GM18873 (cell line): ENCODE measurements around the gene PDE4D.

Experiments used
- ATAC-seq: cut with Tn5 transposase; IDR thresholded peaks from one replicate; pipeline ENCODE4 v1.9.1; 2021; ENCODE audit warnings: mild to moderate bottlenecking, moderate library complexity, moderate number of reproducible peaks; ENCODE audit not compliant: unreplicated experiment, low FRiP score

PDE4D gene

DNA sequence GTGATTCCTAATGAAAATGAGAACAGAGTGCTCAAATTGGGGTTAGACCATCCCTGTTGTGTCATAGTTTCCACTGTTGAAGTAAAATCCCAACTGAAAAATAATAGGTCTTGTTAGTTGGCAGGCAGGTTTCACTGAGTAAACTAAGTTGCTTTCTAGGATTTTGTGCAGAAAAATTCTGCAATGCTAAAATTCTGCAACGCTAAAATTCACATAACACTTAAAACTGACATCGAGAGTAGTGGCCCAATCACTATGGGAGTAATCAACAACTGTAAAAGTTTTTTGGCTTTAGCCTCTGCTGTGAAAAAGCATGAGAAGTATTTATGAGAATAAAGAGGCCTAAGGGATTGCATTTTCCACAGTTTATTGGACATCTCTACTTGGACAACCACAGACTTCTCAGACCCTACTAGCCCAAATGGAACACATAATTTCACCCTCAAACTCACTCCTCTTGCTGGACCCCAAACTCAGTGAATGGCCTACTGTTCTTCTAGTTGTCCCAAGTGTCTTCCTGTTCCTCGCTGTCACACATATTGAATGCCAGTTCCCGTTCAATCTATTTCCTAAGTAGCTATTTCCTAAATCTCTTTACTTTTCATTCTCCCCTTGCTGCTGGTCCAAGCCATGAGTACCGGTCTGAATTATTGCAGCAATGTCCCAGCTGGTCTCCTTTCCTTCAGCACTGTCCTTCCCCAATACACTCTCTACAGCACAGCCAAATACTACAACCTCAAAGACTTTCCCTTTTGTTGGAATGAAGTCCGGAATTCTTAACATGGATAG is 355.4 kb downstream of the PDE4D start:
- ATAC-seq: no peak

GRCh38 chr5:59536875-59537274 is 356.7 kb downstream of the PDE4D start:
- ATAC-seq: no peak

GRCh38 chr5:59535561-59535960 is 358.0 kb downstream of the PDE4D start:
- ATAC-seq: no peak

DNA sequence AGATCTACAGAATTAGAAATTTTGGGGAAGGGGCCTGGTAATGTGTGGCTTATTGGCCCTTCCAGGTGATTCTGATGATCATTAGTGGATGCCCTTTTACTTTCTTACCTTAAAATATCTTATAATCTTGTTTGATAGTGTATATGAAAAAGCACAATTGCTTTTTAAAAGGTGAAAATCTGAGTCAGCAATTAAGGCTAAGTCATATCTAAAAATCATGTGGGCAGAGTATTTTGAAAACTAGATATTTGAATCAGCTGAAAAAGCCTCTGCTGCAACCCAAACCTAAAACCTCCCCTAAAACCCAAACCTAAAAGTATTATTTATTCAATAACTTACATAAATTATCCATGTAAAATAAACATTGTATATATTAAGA is 359.8 kb downstream of the PDE4D start:
- ATAC-seq: no peak

DNA sequence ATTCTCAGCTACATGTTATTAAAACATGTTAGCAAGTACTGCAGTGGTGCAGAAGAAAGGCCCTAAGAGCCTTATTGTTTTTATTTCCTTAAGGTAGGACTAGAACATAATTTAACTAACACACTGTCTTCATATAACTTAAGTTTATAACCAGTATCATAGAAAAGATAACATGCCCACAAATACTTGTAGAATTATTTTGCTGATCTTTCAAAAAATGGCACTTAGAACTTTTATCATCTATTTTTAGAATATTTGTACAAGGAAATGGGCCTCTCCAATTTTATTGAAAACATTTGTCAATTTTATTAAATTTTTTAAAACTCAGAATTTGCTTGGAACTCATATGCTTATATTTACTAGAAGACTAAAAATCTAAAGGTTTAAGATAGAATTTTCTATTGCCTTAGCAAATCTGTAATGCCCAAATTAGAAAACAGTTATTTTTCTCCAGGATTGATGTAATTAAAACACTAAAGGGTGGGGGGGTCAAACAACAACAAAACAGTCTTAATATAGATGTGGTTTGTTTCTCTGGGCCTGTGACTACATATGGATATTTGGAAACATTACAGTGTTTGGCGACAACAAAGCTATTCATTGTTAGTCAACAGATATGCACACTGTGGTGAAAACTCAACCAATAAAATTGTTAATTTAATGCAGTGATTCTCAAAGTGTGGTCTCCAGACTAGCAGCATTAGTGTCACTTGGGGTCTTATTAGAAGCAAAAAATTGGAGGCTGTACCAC is 360.4 kb downstream of the PDE4D start:
- ATAC-seq: no peak

GRCh38 chr5:59529239-59529638 is 364.3 kb downstream of the PDE4D start:
- ATAC-seq: no peak

GRCh38 chr5:59528202-59528862 is 365.2 kb downstream of the PDE4D start:
- ATAC-seq: no peak

DNA sequence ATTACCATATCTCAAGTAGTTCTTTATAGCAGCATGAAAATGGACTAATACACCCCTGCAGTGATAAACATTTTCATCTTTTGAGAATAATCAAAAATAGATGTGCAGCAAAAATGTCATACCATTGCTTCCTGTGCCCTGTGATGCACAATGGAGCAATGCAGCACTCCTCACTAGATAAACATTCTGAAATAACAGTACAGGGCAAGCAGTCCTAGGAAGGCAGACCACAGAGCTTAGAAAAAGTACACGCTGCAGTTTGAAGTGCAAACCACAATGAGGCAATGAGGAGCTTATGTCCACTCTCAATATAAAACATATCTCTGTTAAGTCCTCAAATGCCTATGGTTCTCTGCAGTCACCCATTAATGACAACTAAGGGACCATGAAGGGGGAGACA is 367.6 kb downstream of the PDE4D start:
- no peak for ATAC-seq

DNA sequence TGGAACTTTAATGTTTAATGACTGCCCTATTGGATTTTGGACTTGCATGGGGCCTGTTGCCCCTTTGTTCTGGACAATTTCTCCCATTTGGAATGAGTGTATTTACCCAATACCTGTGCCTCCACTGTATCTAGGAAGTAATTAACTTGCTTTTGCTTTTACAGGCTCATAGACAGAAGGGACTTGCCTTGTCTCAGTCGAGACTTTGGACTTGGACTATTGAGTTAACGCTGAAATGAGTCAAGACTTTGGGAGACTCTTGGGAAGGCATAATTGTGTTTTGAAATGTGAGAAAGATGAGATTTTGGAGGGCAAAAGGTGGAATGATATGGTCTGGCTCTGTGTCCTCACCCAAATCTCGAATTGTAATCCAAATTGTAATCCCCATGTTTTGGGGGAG is 368.2 kb downstream of the PDE4D start:
- ATAC-seq: no peak

- ATAC-seq: no peak
Observed at GRCh38 chr5:59522201-59522831, 371.2 kb downstream of the PDE4D start.

DNA sequence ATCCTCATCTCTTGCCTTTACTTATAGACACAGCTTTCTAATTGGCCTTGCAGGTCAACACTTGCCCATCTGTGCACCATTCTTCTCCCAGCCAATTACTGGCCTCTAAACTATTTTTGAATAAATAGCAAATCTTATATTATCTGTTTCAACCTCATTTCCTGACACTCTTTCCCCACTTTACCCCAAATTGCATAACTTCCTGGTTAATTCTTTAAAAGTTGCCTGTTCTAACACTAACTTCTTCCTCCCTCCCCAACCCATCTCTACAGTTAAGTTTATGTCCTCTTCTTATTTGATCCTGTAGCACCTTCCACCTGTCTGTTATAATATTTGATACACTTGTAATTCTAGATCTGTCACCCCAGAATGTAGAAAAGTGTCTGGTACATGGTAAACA is 372.1 kb downstream of the PDE4D start:
- ATAC-seq: no peak

DNA sequence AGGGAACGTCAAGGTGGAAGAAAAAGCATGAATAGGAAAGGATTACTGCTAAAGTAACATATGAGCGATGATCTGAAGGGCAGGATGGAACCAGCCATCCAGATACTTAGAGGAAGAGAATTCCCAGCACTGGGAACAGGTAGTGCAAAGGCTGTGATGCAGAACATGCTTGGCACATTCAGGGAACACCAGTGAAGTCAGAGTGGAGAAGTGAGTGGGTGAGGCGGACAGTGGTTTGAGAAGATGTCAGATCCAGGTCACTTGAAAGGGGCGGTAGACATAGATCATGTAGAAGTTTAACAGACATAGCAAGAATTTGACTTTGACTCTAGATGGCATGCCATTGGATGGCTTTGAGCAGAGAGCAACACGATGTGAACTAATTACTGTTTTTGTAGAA is 374.2 kb downstream of the PDE4D start:
- no peak for ATAC-seq

- ATAC-seq: no peak
Observed at GRCh38 chr5:59517926-59518585, 375.5 kb downstream of the PDE4D start.

DNA sequence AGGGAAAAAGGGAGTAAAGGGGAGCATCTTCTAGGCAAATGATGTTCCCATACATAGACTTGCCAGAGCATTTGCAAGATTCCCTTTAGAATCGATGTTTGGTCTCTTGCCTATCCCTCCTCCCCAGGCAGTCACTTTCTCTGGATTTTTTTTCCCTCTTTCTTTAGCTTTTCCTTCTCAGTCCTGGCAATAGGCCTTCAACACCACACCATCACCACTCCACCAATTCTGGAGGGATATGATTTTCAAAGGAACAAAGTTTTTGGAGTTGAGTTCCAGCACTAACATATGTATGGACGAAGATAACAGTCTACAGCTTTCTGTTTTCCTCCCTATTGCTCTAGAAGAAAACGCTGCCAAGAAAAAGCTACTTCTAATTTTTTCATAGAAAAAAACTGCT is 377.4 kb downstream of the PDE4D start:
- ATAC-seq: no peak

DNA sequence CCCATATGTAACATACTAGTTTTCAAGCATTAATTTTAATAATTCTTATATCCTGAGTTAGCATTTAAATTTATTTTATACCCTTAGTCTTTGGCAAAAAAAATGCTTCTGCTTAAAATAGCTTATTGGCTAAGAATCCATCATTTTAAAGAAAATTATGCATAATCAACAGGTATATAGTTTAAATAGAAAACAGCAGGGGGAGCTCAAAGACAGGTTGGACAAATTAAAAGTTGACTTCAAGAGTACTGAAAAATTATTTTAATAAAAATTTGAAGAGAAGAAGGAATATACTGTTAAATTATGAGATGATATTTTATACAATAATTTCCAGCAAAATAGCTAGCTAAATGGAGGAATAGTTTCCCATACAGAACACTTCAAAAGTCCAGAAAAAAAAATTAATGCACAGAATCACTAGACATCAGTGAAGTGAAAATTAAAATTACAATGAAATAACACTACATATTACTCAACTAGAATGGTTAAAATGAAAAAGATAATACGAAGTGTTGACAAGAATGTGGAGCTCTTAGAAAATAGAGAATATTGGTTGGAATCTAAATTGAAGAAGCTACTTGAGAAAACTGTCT is 387.1 kb downstream of the PDE4D start:
- no peak for ATAC-seq

DNA sequence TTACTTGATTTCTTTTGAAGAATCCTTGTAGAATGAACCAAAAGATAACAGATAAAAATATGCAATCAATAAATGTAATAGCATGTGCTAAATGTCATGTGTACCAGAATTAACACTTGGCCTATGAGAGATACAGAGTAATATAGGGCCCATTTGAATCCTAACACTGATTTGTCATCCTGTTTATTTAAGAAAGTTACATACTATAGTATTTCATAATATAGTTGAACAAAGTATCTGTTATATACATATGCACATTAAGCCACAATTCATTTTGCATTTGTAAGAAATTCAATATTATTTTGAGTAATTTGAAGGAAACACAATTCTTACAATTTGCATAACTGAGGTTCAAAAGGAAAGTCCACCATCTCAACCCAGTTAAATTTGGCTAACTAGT is 389.5 kb downstream of the PDE4D start:
- ATAC-seq: no peak

DNA sequence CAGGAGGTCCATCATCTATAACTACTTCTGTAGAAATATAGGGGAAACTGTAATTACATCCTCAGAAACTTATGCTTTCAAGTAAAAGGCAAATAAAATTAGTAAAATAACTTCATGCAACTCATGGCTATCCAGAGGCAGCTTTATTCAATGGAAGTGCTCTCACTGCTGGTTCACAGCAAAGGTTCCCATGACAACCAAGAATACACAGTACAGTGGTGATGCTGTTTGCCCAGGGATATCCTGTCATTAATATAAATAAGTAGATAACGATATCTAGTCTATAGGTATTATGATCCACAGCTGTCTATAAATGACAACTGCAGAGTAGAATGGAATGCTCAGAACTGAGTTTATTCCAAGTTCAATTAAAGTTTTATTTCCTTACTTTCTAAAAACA is 390.3 kb downstream of the PDE4D start:
- no peak for ATAC-seq

DNA sequence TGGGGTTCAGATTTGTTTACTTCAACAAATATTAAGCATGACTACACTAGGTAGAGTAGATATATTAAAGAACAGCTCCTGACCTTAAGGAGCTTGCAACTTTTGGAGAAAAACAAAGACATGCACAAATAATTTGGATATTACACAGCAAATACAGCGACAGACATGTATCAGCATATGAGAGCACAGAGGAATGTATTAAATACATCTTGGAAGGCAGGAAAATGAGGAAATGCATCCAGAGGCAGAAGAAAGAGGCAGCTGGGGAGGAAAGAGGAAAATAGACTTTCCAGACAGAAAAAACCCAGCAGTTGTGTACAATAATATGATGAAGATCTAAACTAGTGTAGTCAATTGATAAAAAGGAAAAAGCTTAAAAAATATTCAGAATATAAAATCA is 392.2 kb downstream of the PDE4D start:
- ATAC-seq: no peak

DNA sequence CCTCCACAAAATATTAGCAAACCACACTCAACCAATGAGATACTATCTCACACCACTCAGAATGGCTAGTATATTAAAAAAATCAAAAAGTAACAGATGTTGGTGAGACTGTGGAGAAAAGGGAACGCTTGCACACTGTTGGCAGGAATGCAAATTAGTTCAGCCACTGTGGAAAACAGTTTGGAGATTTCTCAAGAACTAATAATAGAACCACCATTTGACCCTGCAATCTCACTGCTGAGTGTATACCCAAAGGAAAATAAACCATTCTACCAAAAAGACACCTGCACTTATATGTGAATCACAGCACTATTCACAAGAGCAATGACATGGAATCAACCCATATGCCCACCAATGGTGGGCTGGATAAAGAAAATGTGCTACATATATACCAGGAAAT is 393.5 kb downstream of the PDE4D start:
- ATAC-seq: no peak

- ATAC-seq: no peak
Observed at GRCh38 chr5:59497207-59497606, 396.3 kb downstream of the PDE4D start.
